ENCODE measurements around the gene YAP1.

The YAP1 gene

GRCh38 chr11:102280245-102280833, 170.1 kb downstream of the YAP1 start:
- DNase-seq (ENCODE audit: low read depth): no peak
